AG09309 (cell line): ENCODE results near the gene DYNLRB1.
A peak's percentile ranks its signal among the peaks of the same experiment; 100 is the strongest.

Experiments used
- DNase-seq: peaks from one replicate; pipeline ENCODE4 v3.0.0-alpha.2; 2010; ENCODE audit warnings: low read depth
- H3K4me3 ChIP-seq: 2 replicates; pipeline ENCODE4 v1.5.1; 2011; ENCODE audit warnings: mild to moderate bottlenecking, low read depth, low read length, moderate library complexity; ENCODE audit not compliant: control insufficient read depth
- TF ChIP-seq, protein P1 (sequence below): IDR thresholded peaks from 2 replicates; pipeline ENCODE4 v1.5.1; 2011; ENCODE audit warnings: mild to moderate bottlenecking, low read depth, low read length, inconsistent platforms; ENCODE audit not compliant: insufficient read depth, control insufficient read depth; ENCODE audit errors: missing control alignments

Gene DYNLRB1

DNA sequence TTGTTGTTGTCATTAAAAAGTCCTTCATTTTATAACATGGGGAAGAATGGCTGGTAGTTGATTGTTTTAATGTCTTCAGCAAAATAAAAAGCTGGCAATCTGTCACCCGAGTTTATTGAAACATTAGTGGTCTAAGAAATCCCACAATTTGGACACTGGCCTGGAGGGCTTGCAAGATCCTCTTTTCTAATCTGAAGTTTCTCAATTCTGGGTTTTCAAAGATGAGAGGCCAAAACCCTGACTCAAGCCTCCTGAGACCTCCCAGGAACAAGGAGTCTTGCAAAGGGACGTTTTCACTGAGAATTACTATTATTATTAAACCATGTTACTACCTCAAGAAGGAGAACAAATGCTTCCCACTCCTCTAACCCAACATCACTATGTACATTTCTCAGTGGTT, 61.8 kb downstream of the DYNLRB1 start:
- TF ChIP-seq, protein P1, sequence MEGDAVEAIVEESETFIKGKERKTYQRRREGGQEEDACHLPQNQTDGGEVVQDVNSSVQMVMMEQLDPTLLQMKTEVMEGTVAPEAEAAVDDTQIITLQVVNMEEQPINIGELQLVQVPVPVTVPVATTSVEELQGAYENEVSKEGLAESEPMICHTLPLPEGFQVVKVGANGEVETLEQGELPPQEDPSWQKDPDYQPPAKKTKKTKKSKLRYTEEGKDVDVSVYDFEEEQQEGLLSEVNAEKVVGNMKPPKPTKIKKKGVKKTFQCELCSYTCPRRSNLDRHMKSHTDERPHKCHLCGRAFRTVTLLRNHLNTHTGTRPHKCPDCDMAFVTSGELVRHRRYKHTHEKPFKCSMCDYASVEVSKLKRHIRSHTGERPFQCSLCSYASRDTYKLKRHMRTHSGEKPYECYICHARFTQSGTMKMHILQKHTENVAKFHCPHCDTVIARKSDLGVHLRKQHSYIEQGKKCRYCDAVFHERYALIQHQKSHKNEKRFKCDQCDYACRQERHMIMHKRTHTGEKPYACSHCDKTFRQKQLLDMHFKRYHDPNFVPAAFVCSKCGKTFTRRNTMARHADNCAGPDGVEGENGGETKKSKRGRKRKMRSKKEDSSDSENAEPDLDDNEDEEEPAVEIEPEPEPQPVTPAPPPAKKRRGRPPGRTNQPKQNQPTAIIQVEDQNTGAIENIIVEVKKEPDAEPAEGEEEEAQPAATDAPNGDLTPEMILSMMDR, result no peak
- DNase-seq, result peak; percentile 24
- no peak overlapping the region for H3K4me3 ChIP-seq

GRCh38 chr20:34578521-34578920, 62.3 kb downstream of the DYNLRB1 start:
- no peak overlapping the region for H3K4me3 ChIP-seq
- TF ChIP-seq, protein P1, result no peak
- DNase-seq, result no peak

DNA sequence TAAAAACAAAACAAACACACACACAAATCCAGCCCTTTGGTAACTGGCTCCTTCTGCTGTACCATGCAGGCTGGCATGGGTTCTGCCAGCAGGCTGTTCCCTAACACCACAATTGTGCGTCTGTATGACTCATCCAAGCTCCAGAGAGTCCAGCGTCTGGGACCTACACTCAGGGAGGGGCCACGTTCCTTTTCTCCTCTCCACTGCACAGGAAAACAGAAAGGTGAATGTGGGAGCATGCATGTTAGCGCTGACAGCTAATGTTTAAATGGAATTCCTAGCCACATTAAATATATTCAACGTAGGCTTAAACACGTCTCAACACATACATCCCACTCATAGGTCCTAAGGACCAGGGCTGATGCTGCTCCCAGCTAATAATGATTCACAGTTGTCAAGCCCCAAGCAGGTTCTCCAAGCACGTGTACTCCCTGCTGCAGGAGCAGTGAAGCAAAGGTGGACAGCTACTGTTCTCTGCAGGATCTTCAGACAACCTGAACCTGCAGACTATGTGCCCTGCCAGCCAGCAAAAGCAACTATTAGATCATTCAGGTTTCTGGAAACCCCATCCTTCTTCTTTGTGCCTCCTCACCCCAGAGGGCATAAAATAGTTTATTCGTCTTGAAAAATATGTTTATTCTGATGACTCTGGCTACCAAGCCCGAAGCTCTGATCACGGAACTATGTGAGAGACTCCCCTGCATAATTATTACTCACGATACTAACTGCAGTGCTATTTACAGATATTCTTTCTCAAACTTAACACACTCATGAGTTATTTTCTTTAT, 63.2 kb downstream of the DYNLRB1 start:
- DNase-seq, result peak; percentile 60
- TF ChIP-seq, protein P1, result peak; percentile 87
- H3K4me3 ChIP-seq, result no peak overlapping the region

DNA sequence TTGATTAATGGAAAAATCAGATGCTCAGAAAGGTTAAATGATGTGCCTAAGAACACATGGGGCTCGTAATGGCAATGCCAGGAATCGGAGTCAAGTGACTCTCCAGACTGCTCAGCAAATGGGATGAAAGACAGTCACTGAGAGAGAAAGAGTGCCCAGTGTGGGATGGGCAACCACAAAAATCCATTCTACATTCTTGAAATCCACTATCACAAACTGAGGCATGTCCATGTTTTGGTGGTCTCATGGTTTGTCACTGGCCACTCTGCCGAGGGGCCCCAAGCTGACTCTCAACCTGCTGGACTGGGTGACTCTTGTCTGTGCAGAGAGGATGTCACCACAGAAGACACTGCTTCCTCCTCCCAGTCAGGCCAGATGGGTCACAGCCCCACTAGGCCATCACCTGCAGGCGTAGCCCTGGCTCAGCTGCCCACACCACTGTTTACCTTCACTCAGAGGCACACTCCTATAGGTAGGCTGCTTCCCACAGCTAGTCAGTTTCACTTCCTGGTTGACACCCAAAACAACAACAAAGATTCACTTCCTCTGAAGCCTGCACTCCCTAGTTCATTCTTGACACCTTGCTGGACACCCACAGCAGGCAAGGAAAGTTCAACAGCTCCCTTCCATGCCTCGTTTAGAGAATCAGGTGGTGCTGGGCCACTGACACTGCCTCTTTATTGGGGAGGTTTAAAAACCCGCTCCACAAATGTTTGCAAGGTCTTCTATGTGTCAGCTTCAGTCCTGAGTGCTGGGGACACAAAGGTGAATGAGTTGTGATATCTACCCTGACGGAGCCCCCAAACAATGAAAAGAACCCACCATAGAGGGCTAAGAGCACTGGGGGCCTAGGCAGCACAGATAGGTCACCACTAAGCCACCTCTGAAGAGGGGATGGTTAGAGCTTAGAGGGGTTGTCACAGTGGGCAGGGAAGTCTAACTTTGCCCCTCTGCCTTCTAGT, 64.0 kb downstream of the DYNLRB1 start:
- peak; percentile 18 for DNase-seq
- TF ChIP-seq, protein P1, result no peak
- H3K4me3 ChIP-seq, result no peak overlapping the region

DNA sequence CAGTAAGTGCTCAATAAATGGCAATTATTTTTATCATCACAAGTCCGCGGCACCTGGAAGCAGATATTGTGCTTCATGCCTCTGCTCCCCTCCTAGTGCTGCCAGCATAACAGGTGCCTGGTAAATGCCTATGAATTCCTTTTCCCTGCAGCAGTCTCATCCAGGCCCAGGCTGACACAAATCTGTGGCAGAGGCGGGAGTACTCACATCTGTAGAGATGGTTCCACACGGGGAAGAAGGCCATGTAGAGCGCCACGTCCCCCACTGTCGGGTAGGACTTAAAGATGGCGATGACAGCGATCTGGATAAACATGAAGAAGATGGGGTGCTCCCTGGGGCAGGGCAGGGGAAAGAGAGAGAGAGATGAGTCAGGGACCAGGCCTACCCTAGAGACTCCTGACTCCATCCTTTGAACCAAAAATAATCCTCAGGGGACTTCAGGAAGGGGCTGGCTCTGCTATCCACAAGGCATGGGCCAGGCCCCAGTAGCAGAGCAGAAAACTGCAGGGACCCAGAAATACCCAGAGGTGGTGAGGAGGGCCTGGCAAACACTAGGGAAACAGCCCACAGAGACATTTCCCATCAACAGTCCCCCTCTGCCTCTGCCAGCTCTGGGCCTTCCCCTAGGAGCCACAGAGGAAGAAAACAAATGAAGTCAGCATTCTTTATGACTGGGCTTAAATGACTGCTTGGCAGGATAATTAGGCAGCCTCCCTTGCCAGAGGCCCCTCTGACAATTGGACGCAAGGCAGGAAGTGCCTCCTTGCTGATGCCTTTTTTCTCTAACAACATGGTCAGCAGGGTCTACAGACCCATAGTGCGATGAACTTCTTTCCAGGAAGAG, 65.3 kb downstream of the DYNLRB1 start:
- no peak for DNase-seq
- TF ChIP-seq, protein P1, result no peak
- H3K4me3 ChIP-seq, result no peak overlapping the region

DNA sequence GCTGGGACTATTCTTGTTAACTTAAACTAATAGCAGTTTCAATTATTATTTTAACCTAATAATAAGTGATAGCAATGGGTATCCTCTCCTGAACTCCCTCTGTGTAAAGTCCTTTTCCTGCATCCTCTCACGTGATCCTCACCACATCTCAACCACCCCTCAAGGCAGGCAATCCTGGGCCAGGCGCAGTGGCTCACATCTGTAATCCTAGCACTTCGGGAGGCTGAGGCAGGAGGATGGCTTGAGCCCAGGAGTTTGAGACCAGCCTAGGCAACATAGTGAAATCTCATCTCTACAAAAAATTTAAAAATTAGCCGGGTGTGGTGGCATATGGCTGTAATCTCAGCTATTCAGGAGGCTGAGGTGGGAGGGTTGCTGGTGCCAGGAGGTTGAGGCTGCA, 66.0 kb downstream of the DYNLRB1 start:
- TF ChIP-seq, protein P1, result no peak
- no peak overlapping the region for H3K4me3 ChIP-seq
- DNase-seq, result no peak
